Coronary artery (tissue), 2 donors: ENCODE measurements around the gene FLT3LG.
A peak's percentile ranks its signal among the peaks of the same experiment; 100 is the strongest.
"Not testable (repeated sequence)": the region's sequence is repeated elsewhere in the genome, so short reads cannot be mapped to it uniquely, and the experiment has no call there.

Experiments
- DNase-seq: peaks from one replicate; pipeline ENCODE4 v3.0.0-alpha.2; 2017; ENCODE audit warnings: low spot score
- H3K27ac ChIP-seq, 2 donors: fragments of 200-600 bp; sonication (generic); one replicate each; pipeline ENCODE4 v1.5.1; 2016 to 2019
- H3K4me3 ChIP-seq: fragments of 200-600 bp; sonication (generic); 2 replicates; pipeline ENCODE4 v1.5.1; 2016; ENCODE audit warnings: mild to moderate bottlenecking, moderate library complexity
- CTCF ChIP-seq: fragments of 200-600 bp; sonication (generic); IDR thresholded peaks from one replicate; pipeline ENCODE4 v1.5.1; 2019; ENCODE audit warnings: antibody characterized with exemption

The FLT3LG gene

GRCh38 chr19:49472936-49473335 lies 1.1 kb upstream of the FLT3LG start:
- Histone ChIP-seq H3K4me3 (no peak overlapping the region), H3K27ac (no peak overlapping the region)
- no peak for TF ChIP-seq CTCF
- no peak for DNase-seq

GRCh38 chr19:49473501-49473867 lies 531 bp upstream of the FLT3LG start:
- Histone ChIP-seq H3K27ac (peak overlapping the region; percentile 54 to 88), H3K4me3 (peak overlapping the region; percentile 85)
- DNase-seq: not testable (repeated sequence)

GRCh38 chr19:49474542-49474924 lies 518 bp downstream of the FLT3LG start:
- Histone ChIP-seq H3K4me3 (peak overlapping the region; percentile 85), H3K27ac (peak overlapping the region; percentile 54 to 88)
- DNase-seq: no peak
- TF ChIP-seq CTCF: no peak

- H3K27ac ChIP-seq: peak overlapping the region in 1 of 2 donors; percentile 88
Measured at GRCh38 chr19:49475191-49475917, 1.3 kb downstream of the FLT3LG start.

GRCh38 chr19:49475995-49476880 lies 2.2 kb downstream of the FLT3LG start:
- Histone ChIP-seq H3K4me3 (no peak overlapping the region), H3K27ac (peak overlapping the region in 1 of 2 donors; percentile 88)
- no peak for DNase-seq
- TF ChIP-seq CTCF: peak; percentile 25

More at GRCh38 chr19:49475191-49475917, 1.3 kb downstream of the FLT3LG start:
- no peak for TF ChIP-seq CTCF
- DNase-seq: no peak
- H3K4me3 ChIP-seq: peak overlapping the region; percentile 85

- no peak overlapping the region for H3K4me3 ChIP-seq
- H3K27ac ChIP-seq: no peak overlapping the region
- TF ChIP-seq CTCF: no peak
- no peak for DNase-seq
Measured at GRCh38 chr19:49479975-49480628, 6.1 kb downstream of the FLT3LG start.

GRCh38 chr19:49481020-49481683 lies 7.1 kb downstream of the FLT3LG start:
- H3K27ac ChIP-seq: no peak overlapping the region
- H3K4me3 ChIP-seq: no peak overlapping the region
- no peak for TF ChIP-seq CTCF
- DNase-seq: no peak
